Adipose tissue (tissue), 3 donors: ENCODE measurements around the gene C14orf132. TPM values are rescaled to one million over a fixed set of nuclear protein-coding genes. Genes with fewer than 3 reads are reported as not detected.

Experiments
- H3K27ac ChIP-seq: one replicate; pipeline ENCODE4 v1.5.1; 2013; ENCODE audit warnings: low read depth, low read length
- WGBS, 3 donors: extraction: QIAGEN DNeasy Blood & Tissue Kit; methylation state at CpG; one replicate each; pipeline ENCODE4 v1.1.7; 2013; 5-methylcytosine and 5-hydroxymethylcytosine counted together
- polyA plus RNA-seq, 3 donors: library from polyadenylated mRNA; stranded (reverse); fragments of 200-250 nt; gene quantifications; one replicate each; pipeline ENCODE4 v1.2.3, GENCODE V29; 2013
- donor health status: healthy with polysubstance abuse.
- donor health status: Bipolar disorder and iron deficiency.
- donor health status: healthy.

The C14orf132 gene
- polyA plus RNA-seq, 3 donors: 1.4 to 6.9 (median 2.1) TPM

DNA sequence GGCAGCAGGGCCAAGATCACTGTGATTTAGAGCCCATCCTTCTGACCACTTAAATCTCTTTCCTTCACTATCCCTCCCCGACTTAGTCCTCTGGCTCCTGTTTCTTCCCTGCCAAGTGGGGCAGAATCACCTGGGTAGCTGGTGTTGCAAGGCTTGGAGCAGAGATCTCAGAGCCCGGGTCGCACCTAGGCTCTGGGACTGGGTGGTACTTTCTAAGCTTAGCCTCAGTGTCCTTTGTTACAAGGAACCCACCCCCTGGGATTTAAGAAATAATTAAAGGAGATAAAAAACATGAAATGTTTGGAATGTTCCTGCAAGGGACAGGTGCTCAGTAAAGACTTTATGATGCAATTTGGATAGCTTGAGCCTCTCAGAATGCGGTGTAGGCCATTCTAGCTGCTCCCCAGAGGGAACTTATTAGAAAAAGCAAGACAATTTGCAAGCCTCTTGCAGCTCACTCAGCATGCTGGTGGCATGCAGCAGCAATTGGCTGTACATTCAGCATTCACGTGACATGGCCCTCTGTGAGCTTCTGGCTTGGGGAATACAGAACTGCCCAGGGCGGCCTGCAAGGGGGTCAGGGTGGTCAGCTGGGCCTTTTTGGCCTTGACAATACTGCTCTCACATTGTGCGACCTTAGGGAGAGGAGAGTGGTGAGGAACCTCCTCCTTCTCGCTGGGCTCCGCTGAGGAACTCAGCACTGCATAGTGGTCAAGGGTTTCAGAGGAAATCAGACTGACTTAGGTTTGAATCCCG is 16.8 kb downstream of the C14orf132 start:
- 74 to 78% (median 78%) methylated on average over 10 of the region's 10 CpGs for WGBS, 3 donors
- H3K27ac ChIP-seq: no peak overlapping the region

DNA sequence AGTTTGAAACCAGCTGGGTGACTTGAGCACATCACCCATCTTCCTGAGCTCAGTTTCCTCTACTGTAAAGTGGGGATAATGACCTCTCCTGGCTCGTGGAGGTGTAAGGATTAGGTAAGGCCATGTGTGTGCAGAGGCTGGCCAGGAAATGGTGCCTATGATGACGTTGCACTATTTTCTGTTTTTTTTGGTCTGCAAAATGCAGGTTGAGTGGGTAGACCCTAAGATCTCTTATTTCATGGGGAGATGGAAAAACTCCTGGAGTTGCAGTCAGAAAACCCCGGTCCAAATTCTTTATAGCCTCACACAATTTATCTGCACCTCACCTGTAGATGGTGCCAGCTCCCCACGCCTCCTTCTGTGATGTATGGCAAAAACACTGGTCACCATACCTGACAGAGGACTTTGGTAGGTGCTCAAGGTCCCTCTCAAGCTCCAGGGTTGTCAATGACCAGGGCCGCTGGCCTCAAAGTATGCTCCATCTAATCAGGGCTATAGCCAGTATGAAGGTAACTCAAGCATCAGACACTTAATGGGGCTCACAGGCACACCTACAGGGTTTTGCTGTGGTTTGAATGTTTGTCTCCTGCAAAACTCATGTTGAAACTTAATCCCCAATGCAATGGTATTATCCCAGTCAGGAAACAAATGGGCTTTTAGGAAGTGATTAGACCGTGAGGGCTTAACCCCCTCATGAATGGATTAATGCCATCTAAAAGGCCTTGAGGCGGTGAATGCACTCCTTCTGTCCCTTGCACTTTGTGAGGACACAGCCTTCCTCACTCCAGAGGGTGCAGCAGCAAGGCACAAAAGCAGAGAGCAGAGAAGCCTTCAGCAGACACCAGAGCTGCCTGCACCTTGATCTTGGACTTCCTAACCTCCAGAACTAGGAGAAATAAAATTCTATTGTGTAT is 17.6 kb downstream of the C14orf132 start:
- no peak overlapping the region for H3K27ac ChIP-seq
- 67 to 74% (median 73%) methylated on average over 7 of the region's 7 CpGs for WGBS, 3 donors

DNA sequence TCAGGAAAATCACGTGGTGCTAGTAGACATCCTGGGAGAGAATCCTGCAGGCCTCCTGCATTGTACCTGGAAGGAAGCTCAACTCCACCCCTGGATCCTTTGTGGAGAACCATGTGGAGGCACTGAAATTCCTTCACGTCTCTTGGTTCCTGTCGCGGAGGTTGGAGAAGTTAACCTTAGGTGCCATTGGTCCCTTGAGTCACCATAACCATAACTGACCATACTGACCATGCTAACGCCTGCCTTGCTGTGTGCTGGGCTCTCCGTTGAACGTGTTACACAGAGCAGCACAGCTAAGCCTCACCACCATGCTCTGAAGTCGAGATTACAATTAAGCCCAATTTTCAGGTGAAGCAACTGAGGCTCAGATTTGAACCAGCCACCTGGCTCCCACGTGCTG is 18.6 kb downstream of the C14orf132 start:
- WGBS, 3 donors: 88 to 94% (median 89%) methylated on average over 9 of the region's 9 CpGs

DNA sequence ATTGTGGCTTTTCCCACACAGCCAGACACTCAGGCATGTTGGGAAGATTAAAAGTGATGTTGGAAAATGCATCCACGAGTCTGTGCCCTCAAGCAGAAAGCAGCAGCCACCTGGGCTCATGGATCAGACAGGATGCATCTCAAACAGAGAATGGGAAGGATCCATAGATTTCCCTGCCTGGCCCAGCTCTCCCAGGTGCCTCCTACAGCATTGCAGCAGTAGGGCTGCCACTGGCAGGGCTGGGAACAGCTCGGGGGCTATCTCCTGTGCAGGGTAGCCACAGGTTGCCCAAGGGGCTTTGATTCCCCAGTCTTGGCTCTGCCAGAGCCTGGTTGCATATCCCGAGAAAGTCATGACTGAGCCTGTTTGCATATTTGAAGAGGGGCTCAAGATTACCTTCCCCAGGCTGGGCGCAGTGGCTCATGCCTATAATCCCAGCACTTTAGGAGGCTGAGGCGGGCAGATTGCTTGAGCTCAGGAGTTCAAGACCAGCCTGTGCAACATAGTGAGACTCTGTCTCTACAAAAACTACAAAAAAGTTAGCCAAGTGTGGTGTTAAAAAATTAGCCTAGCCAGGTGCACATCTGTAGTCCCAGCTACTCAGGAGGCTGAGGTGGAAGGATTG is 19.5 kb downstream of the C14orf132 start:
- H3K27ac ChIP-seq: no peak overlapping the region
- WGBS, 3 donors: 81 to 91% (median 85%) methylated on average over 5 of the region's 5 CpGs

More for the DNA sequence above, 18.6 kb downstream of the C14orf132 start:
- H3K27ac ChIP-seq: no peak overlapping the region

DNA sequence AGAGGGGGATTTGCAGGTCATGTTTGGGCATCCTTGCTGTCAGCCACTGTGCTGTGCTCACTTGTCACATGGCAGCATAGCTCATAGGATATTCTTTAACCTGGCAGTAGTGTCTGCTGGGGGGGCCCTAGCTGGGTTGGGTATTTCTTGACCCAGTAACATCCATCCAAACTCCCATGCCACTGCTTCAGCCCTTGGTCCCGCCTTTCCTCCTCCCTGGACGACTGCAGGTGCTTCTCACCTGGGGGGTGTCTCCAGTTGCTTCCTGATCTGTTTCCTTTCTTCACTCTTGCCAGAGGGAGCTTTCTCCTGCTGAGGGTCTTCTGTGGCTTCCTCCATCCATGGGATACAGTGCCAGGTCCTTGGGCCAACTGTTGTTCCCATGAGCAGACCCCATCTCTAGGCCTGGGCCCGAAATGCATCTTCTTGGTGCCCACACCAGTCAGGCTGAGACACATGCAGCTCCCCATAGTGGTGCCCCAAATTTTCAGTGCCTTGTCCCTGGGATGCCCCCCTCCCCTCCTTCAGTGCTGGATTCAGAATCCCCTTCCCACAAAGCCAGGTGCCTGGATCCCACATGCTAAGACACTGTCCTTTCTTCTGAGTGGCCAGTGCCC is 20.5 kb downstream of the C14orf132 start:
- WGBS, 3 donors: 78 to 83% (median 82%) methylated on average over 3 of the region's 3 CpGs
- no peak overlapping the region for H3K27ac ChIP-seq

DNA sequence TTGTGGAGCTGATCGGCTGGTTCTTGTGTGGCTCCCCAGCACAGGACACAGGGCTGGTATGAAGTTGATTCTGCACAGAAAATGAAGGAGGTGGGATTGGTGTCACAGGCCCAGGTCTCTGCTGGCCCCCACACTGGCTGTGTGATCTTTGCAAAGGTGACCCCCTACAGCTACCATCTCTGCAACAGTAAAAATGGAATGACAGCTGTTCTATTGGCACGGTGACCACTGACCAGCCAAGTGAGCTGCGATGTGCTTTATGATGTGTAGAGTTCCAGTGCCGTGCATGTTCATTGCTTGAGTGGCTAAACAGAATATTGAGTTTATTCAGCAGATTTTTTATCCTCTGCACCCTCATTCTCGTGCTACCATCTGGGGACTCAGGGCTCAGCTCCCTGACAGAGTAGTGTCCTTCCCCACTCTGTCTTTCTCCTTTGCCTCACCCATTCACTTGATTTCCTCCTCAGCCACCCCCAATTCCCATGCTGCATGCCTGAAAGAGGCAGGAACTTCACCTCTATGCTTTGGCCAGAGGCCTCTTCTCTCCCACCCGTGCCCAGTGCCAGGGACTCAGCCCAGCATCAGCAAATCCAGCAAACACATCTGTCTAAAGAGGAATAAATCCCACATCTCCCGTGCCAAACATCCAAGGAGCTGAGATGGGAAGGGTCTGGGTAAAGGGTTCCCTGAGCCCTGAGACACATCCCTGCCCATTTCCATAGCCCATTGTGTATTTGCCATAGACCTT is 21.2 kb downstream of the C14orf132 start:
- WGBS, 3 donors: 77 to 84% (median 81%) methylated on average over 7 of the region's 7 CpGs
- no peak overlapping the region for H3K27ac ChIP-seq

DNA sequence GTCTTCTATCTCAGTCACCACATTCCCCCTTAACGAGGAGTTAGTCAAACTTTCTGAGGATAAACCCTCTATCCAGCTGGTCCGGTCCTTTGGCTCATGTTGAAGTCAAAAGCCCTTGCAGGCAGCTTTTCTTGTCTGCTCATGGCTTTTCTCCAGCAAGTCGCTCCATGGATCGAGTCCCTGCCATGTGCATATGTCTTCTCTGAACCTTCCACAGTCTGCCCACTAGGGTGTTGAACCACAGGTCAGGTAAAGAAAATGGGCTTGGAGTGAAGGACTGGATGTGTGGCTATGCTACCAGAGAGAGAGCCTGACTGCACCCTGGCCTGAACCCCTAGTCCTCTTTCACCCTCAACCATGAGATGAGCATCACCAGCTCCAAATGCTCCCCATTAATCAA is 22.8 kb downstream of the C14orf132 start:
- WGBS, 3 donors: 87 to 91% (median 90%) methylated on average over 4 of the region's 4 CpGs

DNA sequence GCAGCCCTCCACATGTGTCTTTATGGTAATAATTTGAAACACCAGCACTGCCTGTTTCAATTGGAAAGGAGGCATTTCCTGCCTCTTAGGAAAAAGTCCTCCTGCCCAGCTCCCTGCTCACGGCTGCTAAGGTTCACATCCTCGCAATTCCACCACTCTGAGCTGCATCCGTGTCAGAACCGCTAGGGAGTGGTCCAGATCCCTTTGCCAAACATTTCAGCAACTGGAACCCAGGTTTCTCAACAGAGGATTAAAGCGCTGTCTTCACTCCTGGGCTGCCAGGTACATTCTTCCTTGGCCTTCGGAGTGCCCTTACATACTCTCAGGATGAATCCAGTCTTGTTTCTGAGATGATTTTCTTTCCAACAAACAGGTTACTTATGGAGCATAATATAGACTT is 23.3 kb downstream of the C14orf132 start:
- no peak overlapping the region for H3K27ac ChIP-seq
- 82 to 85% (median 84%) methylated on average over 6 of the region's 6 CpGs for WGBS, 3 donors

More for the DNA sequence above, 22.8 kb downstream of the C14orf132 start:
- no peak overlapping the region for H3K27ac ChIP-seq

DNA sequence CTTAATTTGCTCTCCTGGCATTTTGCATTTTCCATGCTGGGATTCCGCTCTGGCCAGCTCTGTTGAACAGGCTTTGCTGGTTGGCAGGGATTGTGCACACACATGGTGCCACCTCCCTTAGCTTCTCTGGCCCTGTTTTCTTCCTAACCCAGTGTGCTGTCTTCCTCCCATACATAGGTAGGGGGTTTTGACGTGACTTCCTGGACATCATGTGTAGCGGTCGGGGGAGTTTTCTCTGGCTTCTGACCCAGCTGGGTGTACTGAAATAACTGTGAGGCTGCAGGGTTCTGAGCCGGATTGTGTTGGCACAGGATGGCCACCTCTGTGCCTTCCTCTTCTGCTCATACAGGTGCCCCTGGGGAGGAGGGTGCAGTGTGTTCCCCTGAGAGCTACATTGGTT is 25.7 kb downstream of the C14orf132 start:
- H3K27ac ChIP-seq: no peak overlapping the region
- 70 to 82% (median 74%) methylated on average over 5 of the region's 5 CpGs for WGBS, 3 donors

DNA sequence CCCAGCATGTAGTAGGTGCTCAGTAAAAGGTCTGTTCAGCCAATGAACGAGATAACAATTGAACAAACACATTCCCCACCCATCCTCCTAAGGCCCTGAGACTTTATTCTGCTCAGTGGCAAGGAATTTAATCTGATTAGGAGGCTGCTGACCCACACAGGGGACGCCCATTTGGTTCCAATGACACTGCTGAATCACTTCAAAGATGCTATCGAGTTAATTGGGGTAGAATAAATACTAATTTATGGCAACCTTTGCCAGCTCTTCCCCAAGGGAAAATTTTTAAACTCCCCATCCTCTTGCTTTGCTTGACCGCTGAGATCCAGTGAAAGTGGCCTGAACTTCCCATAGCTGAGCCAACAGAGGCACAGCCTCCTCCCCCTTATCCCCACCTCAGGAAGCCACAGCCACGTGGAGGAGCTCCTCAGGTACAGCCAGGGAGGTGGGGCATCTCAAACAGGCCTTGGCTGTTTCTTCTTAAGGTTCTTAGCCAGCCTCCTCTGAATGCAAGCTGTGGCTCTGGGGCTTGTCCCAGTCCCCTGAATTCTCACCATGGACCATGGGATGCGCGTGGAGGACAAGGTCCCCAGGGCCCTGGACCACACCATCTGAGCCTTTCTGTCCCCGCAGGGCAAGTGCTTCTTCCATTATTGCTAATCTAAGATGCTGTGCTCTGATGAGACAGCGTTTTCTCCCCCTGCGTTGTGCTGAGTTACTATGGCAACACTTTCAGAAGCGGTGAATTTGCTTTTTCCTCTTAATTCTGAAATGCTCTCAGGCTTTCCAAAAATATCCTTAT is 26.7 kb downstream of the C14orf132 start:
- WGBS, 3 donors: 54 to 72% (median 63%) methylated on average over 11 of the region's 11 CpGs

DNA sequence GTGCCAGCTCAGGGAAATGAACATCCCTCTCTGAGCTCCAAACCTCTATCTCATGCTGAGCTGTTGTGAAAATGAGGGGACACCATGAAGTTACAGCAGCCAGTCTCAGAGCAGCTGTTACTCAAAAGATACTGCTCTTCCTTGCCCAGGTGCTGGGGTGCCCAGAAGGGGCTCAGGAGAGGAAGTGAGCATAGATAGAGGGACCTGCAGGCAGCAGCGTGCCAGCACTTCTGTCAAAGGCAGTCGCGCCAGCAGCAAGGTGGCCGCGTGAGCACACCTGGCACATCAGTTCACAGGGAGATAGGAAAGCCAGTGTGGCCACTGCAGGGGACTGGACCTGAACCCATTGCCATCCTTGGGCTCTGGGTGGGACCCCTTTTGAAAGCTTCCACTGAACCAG is 27.8 kb downstream of the C14orf132 start:
- no peak overlapping the region for H3K27ac ChIP-seq
- WGBS, 3 donors: 80 to 94% (median 94%) methylated on average over 5 of the region's 5 CpGs

More for the DNA sequence above, 26.7 kb downstream of the C14orf132 start:
- no peak overlapping the region for H3K27ac ChIP-seq

DNA sequence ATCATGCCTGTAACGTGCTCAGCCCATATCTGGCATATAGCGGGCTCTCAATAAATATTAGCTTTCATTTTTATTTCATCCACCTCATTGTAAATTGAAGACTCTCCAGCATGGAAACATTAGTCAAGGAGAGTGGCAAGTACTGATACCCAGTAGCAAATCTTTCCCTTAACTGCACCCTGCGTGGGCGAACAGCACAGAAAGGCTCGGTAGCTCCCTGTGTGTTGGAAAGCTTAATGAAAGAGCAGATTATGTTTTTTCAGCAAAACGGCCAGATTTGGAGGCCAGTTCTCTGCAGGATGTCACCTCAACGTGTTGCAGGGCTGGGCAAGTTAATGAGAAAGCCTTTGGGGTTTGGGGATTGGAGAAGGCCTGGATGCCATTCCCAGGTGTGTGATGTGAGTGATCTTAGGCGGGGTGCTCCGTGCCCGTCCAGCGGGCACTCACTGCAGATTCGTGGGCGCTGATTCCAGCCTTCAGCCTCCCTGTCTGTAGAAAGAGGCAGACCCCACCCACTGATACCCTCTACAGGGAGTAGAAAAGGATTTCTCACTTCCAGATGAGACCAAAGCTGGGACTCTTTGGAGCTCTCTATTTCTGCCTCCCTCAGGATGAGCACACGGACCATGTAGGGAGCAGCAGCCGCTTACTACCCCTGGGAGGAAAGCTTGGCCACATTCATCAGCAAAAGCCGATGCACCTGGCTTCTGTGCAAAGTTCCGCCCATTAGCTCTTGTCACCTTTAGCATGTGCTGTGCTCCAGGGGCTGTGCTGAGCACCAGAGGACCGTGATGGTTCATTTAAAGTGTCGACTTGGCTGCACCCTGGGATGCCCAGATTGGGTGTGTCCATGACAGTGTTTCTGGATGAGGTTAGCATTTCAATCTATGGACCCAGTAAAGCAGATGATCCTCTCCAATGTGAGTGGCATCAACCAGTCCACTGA is 29.1 kb downstream of the C14orf132 start:
- H3K27ac ChIP-seq: no peak overlapping the region
- WGBS, 3 donors: 79 to 88% (median 84%) methylated on average over 19 of the region's 19 CpGs

DNA sequence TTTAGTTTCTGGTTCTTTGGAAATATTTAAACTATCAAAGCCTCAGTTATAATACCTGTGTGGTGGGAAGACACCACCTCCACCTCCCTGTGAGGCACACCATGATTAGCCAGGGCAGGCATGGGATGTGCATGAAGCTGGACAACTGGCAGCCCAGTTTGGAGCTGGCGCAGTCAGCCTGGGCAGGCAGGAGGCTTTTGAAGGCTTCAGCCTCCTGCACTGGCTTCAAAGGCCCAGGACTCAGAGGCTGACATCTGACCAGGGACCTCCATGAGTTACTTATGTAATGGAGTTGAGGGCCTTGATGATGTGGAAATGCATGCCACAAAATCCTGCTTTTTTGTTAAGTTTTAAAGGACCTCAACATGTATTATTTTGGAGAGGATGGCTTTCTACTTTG is 30.3 kb downstream of the C14orf132 start:
- H3K27ac ChIP-seq: no peak overlapping the region
- 4 to 100% (median 50%) methylated on average over 1 of the region's 1 CpG for WGBS, 3 donors

DNA sequence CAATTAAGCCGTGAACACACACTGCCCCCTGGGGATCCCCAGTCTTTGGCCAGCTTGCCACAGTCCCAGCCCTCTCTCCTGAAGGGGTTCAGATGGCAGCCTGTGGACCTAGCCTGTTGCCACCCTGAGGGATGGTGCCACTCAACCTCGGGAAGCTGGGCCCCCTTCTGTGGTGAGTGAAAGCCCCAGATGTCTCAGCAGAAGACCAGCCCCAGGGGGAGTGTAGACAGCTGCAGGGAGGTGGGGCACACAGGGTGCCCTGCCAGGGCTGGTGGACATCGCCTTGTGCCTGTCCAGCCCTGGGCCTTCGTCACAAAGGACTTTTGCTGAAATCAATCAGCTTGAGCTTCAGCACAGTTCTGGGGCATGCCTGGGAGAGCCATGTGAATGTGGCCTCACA is 32.4 kb downstream of the C14orf132 start:
- 89 to 92% (median 91%) methylated on average over 4 of the region's 4 CpGs for WGBS, 3 donors
- H3K27ac ChIP-seq: no peak overlapping the region

DNA sequence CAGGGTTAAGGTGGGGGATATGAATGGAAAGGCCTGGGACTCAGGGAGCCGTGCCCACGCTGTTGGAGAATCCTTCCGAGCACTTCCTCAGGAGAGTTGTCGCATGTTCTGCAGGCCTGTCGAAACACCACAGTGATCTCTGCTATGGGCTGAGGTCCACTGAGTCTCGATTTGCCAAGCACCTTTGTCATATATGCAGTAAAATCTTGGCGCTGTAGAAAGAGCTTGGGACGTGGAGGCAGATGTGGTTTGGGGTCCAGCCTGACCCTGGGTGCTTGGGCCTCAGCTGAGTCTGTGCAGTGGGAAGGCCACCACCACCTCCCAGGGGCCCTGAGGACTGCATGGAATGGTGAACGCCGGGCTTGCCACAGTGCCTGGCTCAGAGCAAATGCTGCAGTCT is 32.9 kb downstream of the C14orf132 start:
- H3K27ac ChIP-seq: no peak overlapping the region
- 95 to 97% (median 95%) methylated on average over 10 of the region's 10 CpGs for WGBS, 3 donors

DNA sequence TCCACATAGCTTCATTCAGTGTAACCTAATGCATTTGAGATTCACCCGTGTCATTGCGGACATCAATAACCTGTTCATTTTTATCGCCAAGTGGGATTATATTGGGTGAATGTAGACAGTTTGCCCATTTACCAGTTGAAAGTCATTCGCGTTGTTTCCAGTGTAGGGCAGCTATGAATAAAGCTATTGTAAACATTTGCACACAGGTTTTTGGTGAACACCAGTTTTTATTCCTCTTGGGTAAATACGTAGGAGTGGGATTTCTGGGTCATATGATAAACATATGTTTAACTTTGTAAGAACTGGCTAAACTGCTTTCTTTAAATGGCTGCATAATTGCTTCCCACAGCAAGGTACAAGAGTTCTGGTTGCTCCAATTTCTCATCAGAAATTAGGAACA is 33.6 kb downstream of the C14orf132 start:
- WGBS, 3 donors: 83 to 96% (median 86%) methylated on average over 6 of the region's 6 CpGs
- H3K27ac ChIP-seq: no peak overlapping the region
